ENCODE results near the gene JMJD4. TPM values are rescaled to one million over a fixed set of nuclear protein-coding genes. Genes with fewer than 3 reads are reported as not detected.
A peak's percentile ranks its signal among the peaks of the same experiment; 100 is the strongest.

The JMJD4 gene
- total RNA-seq, 1 donor from 2014 or later = 26.6 TPM

DNA sequence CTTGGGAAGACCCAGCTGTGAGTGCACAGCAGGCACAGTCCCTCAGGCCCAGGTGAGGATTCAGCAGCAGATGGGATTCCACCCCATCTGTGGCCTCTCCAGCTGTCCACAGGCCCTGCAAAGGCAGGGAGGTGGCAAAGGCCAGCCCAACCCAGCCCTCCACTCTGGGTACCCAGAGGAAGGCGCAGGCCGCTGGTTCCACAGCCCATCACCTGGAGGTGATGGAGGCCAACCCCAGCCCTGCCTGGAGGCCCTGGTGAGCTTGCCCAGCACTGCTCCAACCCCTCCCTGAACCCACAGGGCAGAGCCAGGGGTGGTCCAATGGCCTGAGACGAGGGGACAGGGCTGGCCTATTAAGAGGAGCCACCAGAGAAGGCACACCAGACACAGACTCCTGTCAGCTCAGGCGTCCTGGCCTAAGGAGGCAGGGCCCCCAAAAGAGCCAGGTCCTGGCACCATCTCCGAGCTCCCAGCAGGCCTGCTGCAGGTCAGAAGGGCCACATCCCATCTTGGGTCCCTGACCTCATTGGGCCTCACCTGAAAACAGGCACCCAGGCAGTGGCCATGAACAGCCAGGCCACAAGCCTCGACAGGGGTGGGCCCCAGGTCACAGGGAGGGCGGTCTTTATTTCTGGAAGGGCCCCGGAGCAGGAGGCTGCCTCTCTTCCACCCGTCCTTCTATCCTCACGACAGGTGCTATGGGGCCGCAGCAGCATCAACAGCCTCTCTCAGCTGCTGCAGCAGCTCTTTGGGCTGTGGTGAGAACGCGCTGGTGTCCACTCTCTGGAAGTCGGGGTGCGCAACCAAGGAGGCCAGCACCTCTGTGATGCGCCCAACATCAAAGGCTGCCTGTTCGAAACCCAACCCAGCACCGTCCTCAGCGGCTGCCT lies 3.2 kb downstream of the JMJD4 start:
- Mint-ChIP-seq H3K4me1 (ENCODE audit: low read depth, unreplicated experiment) (peaks cover 10% of the 10 kb centered on the region), H3K4me3 (ENCODE audit: unreplicated experiment) (no peak overlapping the region)
- DNase-seq = peak; percentile 36

DNA sequence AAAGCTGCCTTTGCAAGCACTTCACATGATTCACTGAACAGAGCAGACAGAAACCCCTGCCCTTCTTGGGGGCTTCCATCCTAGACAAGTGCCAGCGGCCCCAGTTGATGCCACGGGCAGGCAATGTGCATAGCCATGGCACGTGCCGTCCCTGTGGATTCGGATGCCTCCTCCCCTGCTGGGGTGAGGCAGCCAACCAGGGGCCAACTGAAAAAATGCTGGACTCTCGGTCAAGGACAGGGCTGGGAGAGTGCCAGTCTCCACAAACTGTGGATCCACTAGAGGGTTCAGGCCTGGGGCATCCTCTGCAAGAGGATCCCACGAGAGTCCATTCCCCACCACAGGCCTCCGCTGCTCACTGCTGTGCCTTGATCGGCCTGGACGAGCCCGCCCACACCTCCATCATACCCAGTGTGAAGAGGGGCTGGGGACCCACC lies 3.8 kb downstream of the JMJD4 start:
- H3K4me1 Mint-ChIP-seq (ENCODE audit: low read depth, unreplicated experiment) = peaks cover 7% of the 10 kb centered on the region
- H3K36me3 Mint-ChIP-seq (ENCODE audit: unreplicated experiment) = peaks cover 6% of the 10 kb centered on the region
- no peak overlapping the region for H3K27ac Mint-ChIP-seq (ENCODE audit: unreplicated experiment)
- no peak for DNase-seq
- TF ChIP-seq, protein P1, sequence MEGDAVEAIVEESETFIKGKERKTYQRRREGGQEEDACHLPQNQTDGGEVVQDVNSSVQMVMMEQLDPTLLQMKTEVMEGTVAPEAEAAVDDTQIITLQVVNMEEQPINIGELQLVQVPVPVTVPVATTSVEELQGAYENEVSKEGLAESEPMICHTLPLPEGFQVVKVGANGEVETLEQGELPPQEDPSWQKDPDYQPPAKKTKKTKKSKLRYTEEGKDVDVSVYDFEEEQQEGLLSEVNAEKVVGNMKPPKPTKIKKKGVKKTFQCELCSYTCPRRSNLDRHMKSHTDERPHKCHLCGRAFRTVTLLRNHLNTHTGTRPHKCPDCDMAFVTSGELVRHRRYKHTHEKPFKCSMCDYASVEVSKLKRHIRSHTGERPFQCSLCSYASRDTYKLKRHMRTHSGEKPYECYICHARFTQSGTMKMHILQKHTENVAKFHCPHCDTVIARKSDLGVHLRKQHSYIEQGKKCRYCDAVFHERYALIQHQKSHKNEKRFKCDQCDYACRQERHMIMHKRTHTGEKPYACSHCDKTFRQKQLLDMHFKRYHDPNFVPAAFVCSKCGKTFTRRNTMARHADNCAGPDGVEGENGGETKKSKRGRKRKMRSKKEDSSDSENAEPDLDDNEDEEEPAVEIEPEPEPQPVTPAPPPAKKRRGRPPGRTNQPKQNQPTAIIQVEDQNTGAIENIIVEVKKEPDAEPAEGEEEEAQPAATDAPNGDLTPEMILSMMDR (IDR thresholded peaks at IDR 0.05; ENCODE audit: partially characterized antibody, unreplicated experiment) = no peak
- H3K4me3 Mint-ChIP-seq (ENCODE audit: unreplicated experiment) = peak overlapping the region; percentile 25
- peaks cover 12% of the 10 kb centered on the region for H3K27me3 Mint-ChIP-seq (ENCODE audit: unreplicated experiment)
- H3K9me3 Mint-ChIP-seq (ENCODE audit: unreplicated experiment) = peaks cover 8% of the 10 kb centered on the region

More for the DNA sequence above, 3.2 kb downstream of the JMJD4 start:
- peaks cover 12% of the 10 kb centered on the region for H3K27me3 Mint-ChIP-seq (ENCODE audit: unreplicated experiment)
- no peak overlapping the region for H3K27ac Mint-ChIP-seq (ENCODE audit: unreplicated experiment)
- peaks cover 6% of the 10 kb centered on the region for H3K36me3 Mint-ChIP-seq (ENCODE audit: unreplicated experiment)
- TF ChIP-seq, protein P1 (IDR thresholded peaks at IDR 0.05; ENCODE audit: partially characterized antibody, unreplicated experiment) = no peak
- H3K9me3 Mint-ChIP-seq (ENCODE audit: unreplicated experiment) = peaks cover 6% of the 10 kb centered on the region

DNA sequence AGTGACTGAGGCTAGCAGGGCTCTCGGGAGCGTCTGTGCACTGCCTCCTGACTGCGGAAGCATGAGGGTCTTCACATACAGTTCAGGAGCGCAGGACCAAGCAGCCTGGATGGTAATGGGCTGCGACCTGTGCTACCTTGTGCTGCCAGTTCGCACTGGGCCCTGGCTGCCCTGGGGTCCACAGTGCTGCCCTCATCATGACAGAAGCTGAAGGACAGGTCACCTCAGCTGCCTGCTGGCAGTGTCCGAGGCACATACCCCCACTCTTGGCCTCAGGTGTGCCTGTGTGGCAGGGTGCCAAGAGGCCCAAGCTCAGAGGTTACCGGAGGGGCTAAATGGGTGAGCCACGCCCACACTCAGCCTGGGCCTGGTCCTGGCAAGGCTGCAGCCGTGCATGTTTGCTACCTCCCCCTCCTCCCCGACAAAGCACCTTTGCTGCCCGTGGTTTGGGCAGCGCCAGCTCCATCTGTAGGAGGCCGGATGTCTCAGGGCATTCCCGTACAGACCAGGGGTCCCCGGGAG lies 4.4 kb downstream of the JMJD4 start:
- TF ChIP-seq, protein P1 (IDR thresholded peaks at IDR 0.05; ENCODE audit: partially characterized antibody, unreplicated experiment) = peak; percentile 40
- no peak for DNase-seq
- H3K4me3 Mint-ChIP-seq (ENCODE audit: unreplicated experiment) = peak overlapping the region; percentile 25
- peak overlapping the region; percentile 72 for H3K27ac Mint-ChIP-seq (ENCODE audit: unreplicated experiment)
- peaks cover 10% of the 10 kb centered on the region for H3K27me3 Mint-ChIP-seq (ENCODE audit: unreplicated experiment)
- peaks cover 8% of the 10 kb centered on the region for H3K9me3 Mint-ChIP-seq (ENCODE audit: unreplicated experiment)
- peaks cover 6% of the 10 kb centered on the region for H3K36me3 Mint-ChIP-seq (ENCODE audit: unreplicated experiment)
- H3K4me1 Mint-ChIP-seq (ENCODE audit: low read depth, unreplicated experiment) = peaks cover 7% of the 10 kb centered on the region

- H3K4me1 Mint-ChIP-seq (ENCODE audit: low read depth, unreplicated experiment) = peaks cover 8% of the 10 kb centered on the region
- peaks cover 6% of the 10 kb centered on the region for H3K36me3 Mint-ChIP-seq (ENCODE audit: unreplicated experiment)
- peak overlapping the region; percentile 72 for H3K27ac Mint-ChIP-seq (ENCODE audit: unreplicated experiment)
- peaks cover 8% of the 10 kb centered on the region for H3K9me3 Mint-ChIP-seq (ENCODE audit: unreplicated experiment)
- TF ChIP-seq, protein P1 (IDR thresholded peaks at IDR 0.05; ENCODE audit: partially characterized antibody, unreplicated experiment) = peak; percentile 77
- H3K27me3 Mint-ChIP-seq (ENCODE audit: unreplicated experiment) = peaks cover 10% of the 10 kb centered on the region
- H3K4me3 Mint-ChIP-seq (ENCODE audit: unreplicated experiment) = peak overlapping the region; percentile 20
- peak; percentile 81 for DNase-seq
Observed at GRCh38 chr1:227729881-227730629, 5.0 kb downstream of the JMJD4 start.

Measured in glutamatergic neuron (in vitro differentiated cells).